Tibial nerve (tissue), 4 donors: ENCODE data around the gene ERBB4. TPM values are rescaled to one million over a fixed set of nuclear protein-coding genes. Genes with fewer than 3 reads are reported as not detected.

Experiments used
- DNase-seq, 2 donors: peaks; one replicate each; pipeline ENCODE4 v3.0.0-alpha.2; 2019; ENCODE audit warnings: low spot score in 2 of 2
- H3K27ac ChIP-seq, 4 donors: fragments of 200-600 bp; sonication (generic) in 3 of 4; one replicate each; pipeline ENCODE4 v1.5.1; 2017 to 2019; ENCODE audit warnings: mild to moderate bottlenecking in 1 of 4
- H3K27me3 ChIP-seq, 2 donors: fragments of 200-600 bp; sonication (generic) in 1 of 2; one replicate each; pipeline versions ENCODE4 v1.5.1 to v1.6.0; 2017 to 2019
- H3K36me3 ChIP-seq, 3 donors: fragments of 200-600 bp; sonication (generic); one replicate each; pipeline ENCODE4 v1.5.1; 2018 to 2019
- H3K4me1 ChIP-seq, 4 donors: fragments of 200-600 bp; sonication (generic) in 3 of 4; one replicate each; pipeline ENCODE4 v1.5.1; 2017 to 2019
- H3K4me3 ChIP-seq, 4 donors: fragments of 200-600 bp; sonication (generic) in 3 of 4; one replicate each; pipeline ENCODE4 v1.5.1; 2017 to 2019; ENCODE audit warnings: mild to moderate bottlenecking in 1 of 4, moderate library complexity in 1 of 4
- H3K9me3 ChIP-seq, 4 donors: fragments of 200-600 bp; sonication (generic) in 3 of 4; one replicate each; pipeline ENCODE4 v1.5.1; 2017 to 2019
- EP300 ChIP-seq, 2 donors: sonication (generic); formaldehyde crosslinking; IDR thresholded peaks; one replicate each; pipeline ENCODE4 v1.6.1; 2017; ENCODE audit warnings: antibody characterized with exemption in 2 of 2, mild to moderate bottlenecking in 1 of 2
- POLR2A ChIP-seq, 2 donors: fragments of 450-650 bp; IDR thresholded peaks; one replicate each; pipeline ENCODE4 v1.6.1; 2017; ENCODE audit warnings: antibody characterized with exemption in 2 of 2, mild to moderate bottlenecking in 2 of 2, moderate library complexity in 2 of 2
- WGBS, 2 donors: methylation state at CpG; one replicate each; pipeline ENCODE4 v1.1.5; 2018; 5-methylcytosine and 5-hydroxymethylcytosine counted together
- total RNA-seq, 4 donors: library from RNA; depleted of rRNA; stranded (reverse); fragments of >200 nt; gene quantifications; one replicate each; pipeline ENCODE4 v1.1.0, GENCODE V29; 2016
- TF ChIP-seq, protein P1 (sequence below), 5 experiments: fragments of 200-600 bp in 3 of 5; fragments of 450-650 bp in 2 of 5; sonication (generic) in 3 of 5; IDR thresholded peaks; one replicate each; pipeline ENCODE4 v1.5.1; 2016 to 2019; ENCODE audit warnings: antibody characterized with exemption in 5 of 5, mild to moderate bottlenecking in 3 of 5, moderate library complexity in 2 of 5

Gene ERBB4
- total RNA-seq, 4 donors from 2014 or later: 2.4 to 3.3 (median 2.9) TPM

DNA sequence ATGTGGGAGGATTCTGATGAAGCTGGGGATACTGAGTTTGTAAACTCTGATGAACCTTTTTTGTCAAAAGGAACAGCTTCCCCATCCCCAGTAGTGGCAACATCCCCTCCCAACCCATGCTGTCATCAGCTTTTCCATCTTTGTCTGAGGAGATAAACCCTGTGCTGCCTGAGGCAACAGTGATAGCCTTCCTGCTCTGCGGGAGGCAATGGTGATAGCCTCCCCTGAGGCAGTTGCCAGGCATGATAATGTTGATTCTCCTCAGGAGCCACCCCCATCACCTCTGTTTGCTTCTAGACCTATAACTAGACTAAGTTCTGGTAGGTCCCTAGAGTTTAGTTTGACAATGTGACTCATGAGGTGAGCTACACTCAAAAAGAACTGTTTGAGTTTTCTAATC lies 97.5 kb downstream of the ERBB4 start:
- Histone ChIP-seq H3K36me3 (no peaks in the 10 kb centered on the region), H3K4me1 (no peaks in the 10 kb centered on the region), H3K27ac (no peak overlapping the region), H3K27me3 (no peaks in the 10 kb centered on the region), H3K4me3 (no peak overlapping the region), H3K9me3 (peaks cover 0 to 25% (median 0%) of the 10 kb centered on the region in 4 donors)
- 94 to 100% methylated on average over 1 of the region's 1 CpG for WGBS, 2 donors
- DNase-seq: no peak
- no peak for TF ChIP-seq EP300 (IDR thresholded peaks at IDR 0.05)
- no peak for TF ChIP-seq POLR2A (IDR thresholded peaks at IDR 0.05)
- TF ChIP-seq, protein P1, sequence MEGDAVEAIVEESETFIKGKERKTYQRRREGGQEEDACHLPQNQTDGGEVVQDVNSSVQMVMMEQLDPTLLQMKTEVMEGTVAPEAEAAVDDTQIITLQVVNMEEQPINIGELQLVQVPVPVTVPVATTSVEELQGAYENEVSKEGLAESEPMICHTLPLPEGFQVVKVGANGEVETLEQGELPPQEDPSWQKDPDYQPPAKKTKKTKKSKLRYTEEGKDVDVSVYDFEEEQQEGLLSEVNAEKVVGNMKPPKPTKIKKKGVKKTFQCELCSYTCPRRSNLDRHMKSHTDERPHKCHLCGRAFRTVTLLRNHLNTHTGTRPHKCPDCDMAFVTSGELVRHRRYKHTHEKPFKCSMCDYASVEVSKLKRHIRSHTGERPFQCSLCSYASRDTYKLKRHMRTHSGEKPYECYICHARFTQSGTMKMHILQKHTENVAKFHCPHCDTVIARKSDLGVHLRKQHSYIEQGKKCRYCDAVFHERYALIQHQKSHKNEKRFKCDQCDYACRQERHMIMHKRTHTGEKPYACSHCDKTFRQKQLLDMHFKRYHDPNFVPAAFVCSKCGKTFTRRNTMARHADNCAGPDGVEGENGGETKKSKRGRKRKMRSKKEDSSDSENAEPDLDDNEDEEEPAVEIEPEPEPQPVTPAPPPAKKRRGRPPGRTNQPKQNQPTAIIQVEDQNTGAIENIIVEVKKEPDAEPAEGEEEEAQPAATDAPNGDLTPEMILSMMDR (IDR thresholded peaks at IDR 0.05): no peak

DNA sequence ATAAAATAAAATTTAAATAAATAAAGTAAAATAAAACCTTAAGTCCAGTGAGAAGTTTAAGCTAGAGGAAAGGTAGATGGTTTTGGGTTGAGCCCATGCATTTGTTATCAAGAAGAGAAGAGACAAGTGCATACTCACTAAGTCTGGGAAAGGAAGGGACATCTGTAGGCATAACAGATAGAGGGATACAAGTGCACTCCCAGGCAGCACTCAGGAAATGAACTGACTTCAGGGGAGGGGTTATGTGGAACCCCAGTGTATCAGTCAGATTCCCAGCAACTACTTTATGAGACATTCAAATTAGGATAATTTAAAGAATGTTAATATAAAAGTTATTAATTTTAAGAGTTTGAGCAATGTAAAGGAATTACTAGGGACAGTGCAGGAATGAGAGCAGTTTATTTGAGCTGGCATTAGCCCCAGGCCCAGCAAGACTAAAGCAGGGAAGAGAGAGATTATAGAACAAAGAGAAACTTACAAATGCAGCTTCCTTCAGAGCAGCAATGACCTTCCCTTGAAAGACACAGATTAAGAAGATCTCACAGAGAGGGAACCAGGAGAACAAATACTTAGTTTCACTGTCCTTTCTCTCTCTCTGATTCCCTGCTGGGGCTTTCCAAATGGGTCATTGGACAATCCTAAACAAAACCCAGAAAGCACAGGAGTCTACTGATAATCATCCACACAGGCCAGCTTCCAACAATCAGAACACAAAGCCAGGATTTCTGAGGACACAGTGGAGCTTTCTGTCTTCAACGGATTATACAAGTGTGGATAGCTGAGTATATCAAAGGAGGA lies 109.7 kb downstream of the ERBB4 start:
- no peaks in the 10 kb centered on the region for H3K4me1 ChIP-seq
- no peaks in the 10 kb centered on the region for H3K27me3 ChIP-seq
- H3K4me3 ChIP-seq: no peak overlapping the region
- 35 to 37% methylated on average over 1 of the region's 1 CpG for WGBS, 2 donors
- TF ChIP-seq POLR2A (IDR thresholded peaks at IDR 0.05) (no peak), EP300 (IDR thresholded peaks at IDR 0.05) (no peak)
- TF ChIP-seq, protein P1 (IDR thresholded peaks at IDR 0.05): no peak
- H3K27ac ChIP-seq: no peak overlapping the region
- H3K36me3 ChIP-seq: no peaks in the 10 kb centered on the region
- no peak for DNase-seq
- H3K9me3 ChIP-seq: no peaks in the 10 kb centered on the region

DNA sequence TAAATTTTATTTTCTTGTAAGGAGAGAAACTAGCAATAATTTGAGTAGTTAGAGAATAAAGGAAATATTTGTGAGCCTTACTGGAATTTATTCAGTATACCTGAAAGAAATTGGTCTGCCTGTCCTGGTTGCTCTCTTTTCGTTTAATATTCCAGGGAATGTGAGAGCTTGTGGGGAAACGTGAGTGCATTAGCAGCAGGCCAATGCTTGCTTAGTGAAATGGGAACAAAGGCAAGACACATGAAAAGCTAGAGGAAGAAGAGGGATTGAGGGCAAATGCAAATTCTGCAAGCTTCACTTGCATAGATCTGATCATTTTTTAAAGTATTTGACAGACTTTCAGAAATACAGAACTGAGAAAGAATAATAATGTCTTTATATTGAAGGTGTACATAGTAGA lies 111.0 kb downstream of the ERBB4 start:
- Histone ChIP-seq H3K27me3 (no peaks in the 10 kb centered on the region), H3K9me3 (no peaks in the 10 kb centered on the region), H3K4me1 (no peaks in the 10 kb centered on the region), H3K4me3 (no peak overlapping the region), H3K36me3 (no peaks in the 10 kb centered on the region), H3K27ac (no peak overlapping the region)
- 56 to 61% methylated on average over 2 of the region's 2 CpGs for WGBS, 2 donors
- no peak for DNase-seq
- TF ChIP-seq, protein P1 (IDR thresholded peaks at IDR 0.05): no peak
- TF ChIP-seq POLR2A (IDR thresholded peaks at IDR 0.05) (no peak), EP300 (IDR thresholded peaks at IDR 0.05) (no peak)

DNA sequence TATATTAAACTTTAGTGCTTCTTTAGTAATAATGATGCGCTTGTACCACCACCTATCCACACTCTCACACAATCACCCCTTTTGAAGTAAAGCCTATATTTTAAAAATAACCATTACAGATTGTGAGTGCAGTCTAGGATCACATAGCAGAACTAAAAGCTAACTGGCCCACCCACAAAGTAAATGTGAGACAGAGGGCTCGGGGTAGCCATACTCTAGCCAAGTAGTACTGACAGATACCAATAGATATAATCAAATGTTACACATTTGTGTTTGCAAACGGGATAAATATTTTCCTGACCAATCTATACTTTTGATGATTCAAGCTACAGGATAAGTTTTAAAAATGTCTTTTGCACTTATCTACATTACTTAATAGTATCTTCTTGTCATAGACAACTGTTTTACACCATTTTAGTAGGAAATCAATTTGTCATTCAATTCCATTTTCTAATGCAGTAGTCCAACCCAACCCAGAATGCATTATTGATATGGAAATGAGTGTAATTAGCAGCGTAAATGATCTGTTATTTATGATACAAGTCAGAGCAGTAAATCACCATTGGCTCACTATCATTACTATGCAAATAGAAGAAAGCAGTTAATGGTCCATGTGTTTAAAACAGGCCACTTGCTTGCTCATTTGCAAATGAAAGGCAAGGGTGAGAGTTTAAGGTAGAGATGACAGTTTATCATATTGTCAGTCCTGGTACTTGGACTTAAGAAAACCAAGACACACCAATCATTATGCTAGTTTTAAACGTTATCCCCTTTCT lies 111.8 kb downstream of the ERBB4 start:
- Histone ChIP-seq H3K27ac (no peak overlapping the region), H3K36me3 (no peaks in the 10 kb centered on the region), H3K9me3 (no peaks in the 10 kb centered on the region), H3K4me3 (no peak overlapping the region), H3K27me3 (no peaks in the 10 kb centered on the region), H3K4me1 (no peaks in the 10 kb centered on the region)
- TF ChIP-seq EP300 (IDR thresholded peaks at IDR 0.05) (no peak), POLR2A (IDR thresholded peaks at IDR 0.05) (no peak)
- TF ChIP-seq, protein P1 (IDR thresholded peaks at IDR 0.05): no peak
- 76 to 80% methylated on average over 5 of the region's 5 CpGs for WGBS, 2 donors
- no peak for DNase-seq

DNA sequence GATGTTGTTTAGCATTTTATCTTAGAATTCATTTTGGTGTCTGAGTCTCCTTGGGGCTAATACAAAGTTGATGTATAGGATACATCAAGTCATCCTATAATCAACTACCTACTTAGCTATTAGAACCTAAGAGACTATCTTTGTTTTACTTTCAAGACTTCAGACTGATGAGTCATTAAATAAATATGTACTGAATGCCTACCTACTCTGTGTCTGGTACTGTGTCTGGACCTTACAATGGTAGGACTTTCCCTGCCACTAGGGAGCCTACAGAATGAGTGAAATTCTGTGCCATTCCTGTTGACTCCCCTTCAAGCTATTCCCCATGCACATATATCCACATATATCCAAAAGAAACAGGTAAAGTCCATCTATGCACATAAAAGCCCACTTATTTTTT lies 114.5 kb downstream of the ERBB4 start:
- DNase-seq: no peak
- Histone ChIP-seq H3K27me3 (no peaks in the 10 kb centered on the region), H3K36me3 (no peaks in the 10 kb centered on the region), H3K27ac (no peak overlapping the region), H3K4me3 (no peak overlapping the region), H3K9me3 (no peaks in the 10 kb centered on the region), H3K4me1 (no peaks in the 10 kb centered on the region)
- TF ChIP-seq POLR2A (IDR thresholded peaks at IDR 0.05) (no peak), EP300 (IDR thresholded peaks at IDR 0.05) (no peak)
- TF ChIP-seq, protein P1 (IDR thresholded peaks at IDR 0.05): no peak
